Kidney glomerular epithelial cell (primary cell): Measurements from ENCODE around the gene POLR1F.

Experiments used
- DNase-seq: peaks from one replicate; lab custom pipeline; 2025; lab: John Stamatoyannopoulos, UW

POLR1F gene

DNA sequence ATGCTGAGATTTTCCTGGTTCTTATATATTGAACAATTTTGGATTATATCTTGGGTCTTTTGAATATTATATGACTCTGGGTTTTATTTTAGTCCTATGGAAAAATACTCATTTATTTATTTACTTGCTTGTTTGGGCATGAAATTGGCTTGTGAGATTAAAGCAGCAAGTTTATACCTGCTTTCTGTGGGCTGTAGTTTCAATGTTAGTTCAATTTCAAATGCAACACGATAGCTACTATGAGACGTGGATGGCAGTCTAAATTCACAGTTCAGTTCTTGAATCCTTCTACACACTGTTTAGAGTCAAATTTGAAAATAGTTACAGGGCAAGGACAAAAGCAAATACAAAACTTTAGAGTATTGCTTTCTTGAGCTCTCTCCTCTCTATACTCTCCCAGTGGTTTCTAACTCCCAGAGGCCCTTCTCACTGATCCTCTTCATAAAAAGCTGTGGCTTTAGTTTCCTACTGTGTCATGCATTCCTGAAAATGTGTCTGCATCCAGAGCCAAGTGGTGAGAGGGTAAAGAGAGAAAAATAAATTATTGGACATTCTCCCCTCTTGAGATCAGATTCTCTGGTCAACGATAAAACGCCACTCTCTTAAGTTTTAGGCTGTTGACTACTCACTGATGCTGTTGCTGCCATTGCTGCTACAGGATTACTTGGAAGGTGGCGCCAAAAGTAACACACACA lies 34.4 kb downstream of the POLR1F start:
- DNase-seq = no peak

DNA sequence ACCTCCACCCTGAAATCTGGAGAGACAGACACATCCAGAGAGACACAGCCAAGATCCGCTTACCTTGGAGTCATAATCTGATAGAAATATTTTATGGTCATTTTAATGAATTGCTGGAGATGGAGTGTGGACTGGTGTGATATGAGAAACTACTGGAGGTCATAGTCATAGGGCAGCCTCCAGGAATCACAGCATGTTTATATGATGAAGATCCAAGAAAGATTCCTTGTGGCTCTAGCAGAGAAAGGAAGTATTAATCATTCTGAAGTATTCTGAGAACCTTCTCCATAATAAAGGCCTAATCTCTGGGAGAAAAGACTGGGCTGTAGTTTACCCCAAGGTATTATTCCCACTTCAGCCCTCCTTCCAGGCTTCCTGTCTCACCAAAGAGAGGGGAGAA lies 38.0 kb downstream of the POLR1F start:
- DNase-seq = no peak

DNA sequence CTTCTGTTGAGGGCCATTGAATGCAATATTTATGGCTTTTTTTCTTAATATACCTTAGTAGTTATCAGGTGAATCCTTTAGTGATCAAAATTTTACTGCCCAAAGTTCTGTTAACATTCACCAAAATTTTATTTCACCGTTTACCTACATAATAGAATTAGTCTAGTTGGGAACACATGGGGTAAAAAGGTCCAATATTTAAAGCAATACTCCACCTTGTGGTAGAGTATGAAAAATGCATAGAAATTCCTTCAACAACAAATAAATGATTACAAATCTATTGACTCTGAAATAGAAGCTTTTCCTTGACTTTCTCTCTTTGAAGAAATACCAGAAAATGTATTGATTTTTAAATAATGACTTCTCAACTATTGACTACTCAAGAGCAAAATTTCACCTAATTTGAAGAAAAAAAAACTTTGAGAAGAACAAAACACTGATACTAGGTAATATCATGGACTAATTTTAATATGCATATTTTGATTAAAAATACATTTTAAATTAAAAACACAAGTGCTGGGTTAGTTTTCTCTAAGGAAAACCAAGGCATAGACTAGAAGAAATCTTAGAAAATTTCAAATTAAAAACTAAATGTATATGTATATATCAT lies 43.3 kb downstream of the POLR1F start:
- peak; percentile 12 for DNase-seq

DNA sequence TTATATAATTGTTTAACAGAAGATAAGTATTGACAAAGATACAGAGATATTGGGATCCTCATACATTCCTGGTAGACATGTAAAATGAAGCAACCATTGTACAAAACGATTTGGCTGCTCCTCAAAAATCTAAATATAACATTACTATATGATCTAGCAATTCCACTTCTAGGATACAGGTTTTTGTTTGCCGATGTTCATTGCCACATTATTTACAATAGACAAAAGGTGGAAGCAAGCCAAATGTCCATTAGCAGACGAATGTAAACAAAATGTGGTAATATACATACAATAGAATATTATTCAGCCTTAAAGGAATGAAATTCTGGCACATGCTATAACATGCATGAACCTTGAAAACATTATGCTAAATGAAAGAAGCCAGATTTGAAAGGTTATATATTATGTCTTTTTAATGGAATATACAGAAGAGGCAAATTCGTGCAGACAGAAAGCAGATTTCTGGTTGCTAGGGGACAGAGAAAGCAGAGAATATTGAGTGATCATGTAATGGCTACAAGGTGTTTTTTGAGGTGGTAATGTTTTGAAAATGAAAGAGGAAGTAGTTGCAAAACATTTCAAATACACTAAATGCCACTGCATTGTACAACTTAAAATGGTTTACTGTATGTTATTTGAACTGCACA lies 44.9 kb downstream of the POLR1F start:
- no peak for DNase-seq

DNA sequence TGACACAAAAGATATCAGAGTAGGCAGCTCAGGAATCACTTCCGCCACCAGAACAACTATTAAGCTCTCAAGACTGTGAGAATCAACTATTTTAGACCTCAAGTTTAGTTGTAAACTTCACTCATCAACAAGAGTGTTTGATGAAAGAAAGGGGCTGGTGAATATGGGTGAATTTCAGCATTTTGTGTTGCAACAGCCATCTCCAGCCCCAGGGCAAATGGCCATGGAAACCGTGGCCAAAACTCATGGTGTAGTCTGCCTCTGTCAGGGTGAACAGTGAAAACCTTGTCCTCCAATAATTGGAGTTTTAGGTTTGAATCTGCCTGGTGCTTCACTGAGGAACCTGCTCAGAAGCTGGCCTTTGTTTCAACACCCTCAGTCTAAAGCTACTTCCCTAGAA lies 60.0 kb downstream of the POLR1F start:
- no peak for DNase-seq
